GM23338 (cell line): ENCODE results near the gene BSPH1.

ENCODE experiments used
- CREB1 ChIP-seq: fragments of 250-450 bp; sonication (Bioruptor Pico); IDR thresholded peaks from 2 replicates; pipeline ENCODE4 v1.5.0; 2020; ENCODE audit warnings: low read depth, mild to moderate bottlenecking, moderate library complexity
- EZH2 ChIP-seq: fragments of 200-600 bp; sonication (generic); IDR thresholded peaks from one replicate; pipeline ENCODE4 v1.8.0; 2017; ENCODE audit warnings: antibody characterized with exemption, mild to moderate bottlenecking, low read depth; ENCODE audit not compliant: unreplicated experiment
- EZH2phosphoT487 ChIP-seq: fragments of 200-600 bp; sonication (generic); IDR thresholded peaks from one replicate; pipeline ENCODE4 v1.8.1; 2018; ENCODE audit warnings: antibody characterized with exemption; ENCODE audit not compliant: unreplicated experiment
- JUNB ChIP-seq: IDR thresholded peaks from one replicate; pipeline ENCODE4 v1.6.1; 2016; ENCODE audit warnings: antibody characterized with exemption; ENCODE audit not compliant: unreplicated experiment
- NANOG ChIP-seq: IDR thresholded peaks from 2 replicates; pipeline ENCODE4 v1.6.1; 2016; ENCODE audit warnings: antibody characterized with exemption, borderline replicate concordance
- POLR2AphosphoS5 ChIP-seq: IDR thresholded peaks from 2 replicates; pipeline ENCODE4 v1.6.1; 2016; ENCODE audit warnings: antibody characterized with exemption, low read depth
- ZNF114 ChIP-seq: fragments of 250-450 bp; sonication (Bioruptor Pico); IDR thresholded peaks from 2 replicates; pipeline ENCODE4 v1.5.0; 2020; ENCODE audit warnings: mild to moderate bottlenecking, moderate library complexity
- ZNF331 ChIP-seq: fragments of 250-450 bp; sonication (Bioruptor Pico); IDR thresholded peaks from 2 replicates; pipeline ENCODE4 v1.5.0; 2020; ENCODE audit warnings: low read depth, mild to moderate bottlenecking, moderate library complexity
- TF ChIP-seq, protein P1 (sequence below), 2 experiments: fragments of 200-600 bp in 1 of 2; sonication (generic) in 1 of 2; conservative IDR thresholded peaks; 2 replicates each; pipeline versions ENCODE4 v1.5.1 to v1.6.1; 2016 to 2017; ENCODE audit warnings: antibody characterized with exemption in 2 of 2, low read depth in 2 of 2, mild to moderate bottlenecking in 2 of 2, moderate library complexity in 1 of 2
- TF ChIP-seq, protein P2 (sequence below): IDR thresholded peaks from one replicate; pipeline ENCODE4 v1.6.1; 2018; ENCODE audit warnings: antibody characterized with exemption; ENCODE audit not compliant: unreplicated experiment

GRCh38 chr19:48030073-48030472 is 38.1 kb upstream of the BSPH1 start:
- TF ChIP-seq, protein P1, sequence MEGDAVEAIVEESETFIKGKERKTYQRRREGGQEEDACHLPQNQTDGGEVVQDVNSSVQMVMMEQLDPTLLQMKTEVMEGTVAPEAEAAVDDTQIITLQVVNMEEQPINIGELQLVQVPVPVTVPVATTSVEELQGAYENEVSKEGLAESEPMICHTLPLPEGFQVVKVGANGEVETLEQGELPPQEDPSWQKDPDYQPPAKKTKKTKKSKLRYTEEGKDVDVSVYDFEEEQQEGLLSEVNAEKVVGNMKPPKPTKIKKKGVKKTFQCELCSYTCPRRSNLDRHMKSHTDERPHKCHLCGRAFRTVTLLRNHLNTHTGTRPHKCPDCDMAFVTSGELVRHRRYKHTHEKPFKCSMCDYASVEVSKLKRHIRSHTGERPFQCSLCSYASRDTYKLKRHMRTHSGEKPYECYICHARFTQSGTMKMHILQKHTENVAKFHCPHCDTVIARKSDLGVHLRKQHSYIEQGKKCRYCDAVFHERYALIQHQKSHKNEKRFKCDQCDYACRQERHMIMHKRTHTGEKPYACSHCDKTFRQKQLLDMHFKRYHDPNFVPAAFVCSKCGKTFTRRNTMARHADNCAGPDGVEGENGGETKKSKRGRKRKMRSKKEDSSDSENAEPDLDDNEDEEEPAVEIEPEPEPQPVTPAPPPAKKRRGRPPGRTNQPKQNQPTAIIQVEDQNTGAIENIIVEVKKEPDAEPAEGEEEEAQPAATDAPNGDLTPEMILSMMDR (conservative IDR thresholded peaks at IDR 0.05; ENCODE audit: low read depth in 2 of 2), result no peak
- TF ChIP-seq POLR2AphosphoS5, result no peak
- TF ChIP-seq EZH2, result no peak
- TF ChIP-seq EZH2phosphoT487, result no peak
- TF ChIP-seq, protein P2, sequence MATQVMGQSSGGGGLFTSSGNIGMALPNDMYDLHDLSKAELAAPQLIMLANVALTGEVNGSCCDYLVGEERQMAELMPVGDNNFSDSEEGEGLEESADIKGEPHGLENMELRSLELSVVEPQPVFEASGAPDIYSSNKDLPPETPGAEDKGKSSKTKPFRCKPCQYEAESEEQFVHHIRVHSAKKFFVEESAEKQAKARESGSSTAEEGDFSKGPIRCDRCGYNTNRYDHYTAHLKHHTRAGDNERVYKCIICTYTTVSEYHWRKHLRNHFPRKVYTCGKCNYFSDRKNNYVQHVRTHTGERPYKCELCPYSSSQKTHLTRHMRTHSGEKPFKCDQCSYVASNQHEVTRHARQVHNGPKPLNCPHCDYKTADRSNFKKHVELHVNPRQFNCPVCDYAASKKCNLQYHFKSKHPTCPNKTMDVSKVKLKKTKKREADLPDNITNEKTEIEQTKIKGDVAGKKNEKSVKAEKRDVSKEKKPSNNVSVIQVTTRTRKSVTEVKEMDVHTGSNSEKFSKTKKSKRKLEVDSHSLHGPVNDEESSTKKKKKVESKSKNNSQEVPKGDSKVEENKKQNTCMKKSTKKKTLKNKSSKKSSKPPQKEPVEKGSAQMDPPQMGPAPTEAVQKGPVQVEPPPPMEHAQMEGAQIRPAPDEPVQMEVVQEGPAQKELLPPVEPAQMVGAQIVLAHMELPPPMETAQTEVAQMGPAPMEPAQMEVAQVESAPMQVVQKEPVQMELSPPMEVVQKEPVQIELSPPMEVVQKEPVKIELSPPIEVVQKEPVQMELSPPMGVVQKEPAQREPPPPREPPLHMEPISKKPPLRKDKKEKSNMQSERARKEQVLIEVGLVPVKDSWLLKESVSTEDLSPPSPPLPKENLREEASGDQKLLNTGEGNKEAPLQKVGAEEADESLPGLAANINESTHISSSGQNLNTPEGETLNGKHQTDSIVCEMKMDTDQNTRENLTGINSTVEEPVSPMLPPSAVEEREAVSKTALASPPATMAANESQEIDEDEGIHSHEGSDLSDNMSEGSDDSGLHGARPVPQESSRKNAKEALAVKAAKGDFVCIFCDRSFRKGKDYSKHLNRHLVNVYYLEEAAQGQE, result no peak
- no peak for TF ChIP-seq CREB1 (CRISPR knock-in tag)
- TF ChIP-seq ZNF114 (CRISPR knock-in tag), result no peak
- no peak for TF ChIP-seq ZNF331 (CRISPR knock-in tag)
- no peak for TF ChIP-seq JUNB
- no peak for TF ChIP-seq NANOG
